ENCODE data around the gene WDR75. TPM values are rescaled to one million over a fixed set of nuclear protein-coding genes. Genes with fewer than 3 reads are reported as not detected.

The WDR75 gene
- total RNA-seq, 3 donors from 2014 or later (not counting 1 experiment from before 2014, with no cell fraction given) = 31.4 to 38.5 (median 32.3) TPM

DNA sequence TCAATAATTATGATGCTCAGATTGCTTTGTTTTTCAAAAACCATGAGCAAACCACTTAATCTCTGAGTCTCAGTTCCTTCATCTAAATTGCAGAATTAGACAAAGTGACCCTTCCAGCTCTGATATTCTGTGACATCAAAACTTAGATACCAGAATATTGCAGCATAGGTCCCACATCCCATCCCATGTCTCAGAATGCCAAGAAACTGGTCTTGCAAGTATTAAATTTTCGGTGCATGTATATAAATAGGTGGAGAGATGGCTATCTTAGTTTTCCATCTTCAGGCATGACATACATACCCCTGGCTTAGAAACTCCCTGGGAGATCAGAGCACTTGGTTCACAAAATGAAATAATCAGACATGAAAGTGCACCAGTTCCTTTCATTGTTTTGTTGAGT is 39.8 kb downstream of the WDR75 start:
- intact Hi-C loops (cut with micrococcal nuclease) = no loop called here
- WGBS (ENCODE audit: insufficient coverage) = no CpG with 5 or more reads among the region's 1 CpG
- Histone ChIP-seq H3K27ac (ENCODE audit: low read length) (no peak overlapping the region), H3K9me3 (ENCODE audit: control insufficient read depth, insufficient read depth, low read length) (no peaks in the 10 kb centered on the region), H3K27me3 (ENCODE audit: control insufficient read depth, insufficient read depth, low read length) (no peaks in the 10 kb centered on the region), H3K36me3 (ENCODE audit: control insufficient read depth, insufficient read depth, low read length) (peaks cover 2% of the 10 kb centered on the region), H3K4me1 (ENCODE audit: control insufficient read depth, insufficient read depth, low read length) (no peaks in the 10 kb centered on the region), H3K4me3 (ENCODE audit: low read length) (no peak overlapping the region)
- Mint-ChIP-seq H3K4me3 (no peak overlapping the region), H3K27me3 (ENCODE audit: low read depth in 2 of 2) (no peaks in the 10 kb centered on the region), H3K36me3 (no peaks in the 10 kb centered on the region), H3K27ac (no peak overlapping the region), H3K4me1 (no peaks in the 10 kb centered on the region), H3K9me3 (no peaks in the 10 kb centered on the region)
- TF ChIP-seq, protein P1, sequence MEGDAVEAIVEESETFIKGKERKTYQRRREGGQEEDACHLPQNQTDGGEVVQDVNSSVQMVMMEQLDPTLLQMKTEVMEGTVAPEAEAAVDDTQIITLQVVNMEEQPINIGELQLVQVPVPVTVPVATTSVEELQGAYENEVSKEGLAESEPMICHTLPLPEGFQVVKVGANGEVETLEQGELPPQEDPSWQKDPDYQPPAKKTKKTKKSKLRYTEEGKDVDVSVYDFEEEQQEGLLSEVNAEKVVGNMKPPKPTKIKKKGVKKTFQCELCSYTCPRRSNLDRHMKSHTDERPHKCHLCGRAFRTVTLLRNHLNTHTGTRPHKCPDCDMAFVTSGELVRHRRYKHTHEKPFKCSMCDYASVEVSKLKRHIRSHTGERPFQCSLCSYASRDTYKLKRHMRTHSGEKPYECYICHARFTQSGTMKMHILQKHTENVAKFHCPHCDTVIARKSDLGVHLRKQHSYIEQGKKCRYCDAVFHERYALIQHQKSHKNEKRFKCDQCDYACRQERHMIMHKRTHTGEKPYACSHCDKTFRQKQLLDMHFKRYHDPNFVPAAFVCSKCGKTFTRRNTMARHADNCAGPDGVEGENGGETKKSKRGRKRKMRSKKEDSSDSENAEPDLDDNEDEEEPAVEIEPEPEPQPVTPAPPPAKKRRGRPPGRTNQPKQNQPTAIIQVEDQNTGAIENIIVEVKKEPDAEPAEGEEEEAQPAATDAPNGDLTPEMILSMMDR (IDR thresholded peaks at IDR 0.05) = no peak
- no peak for ATAC-seq
- no peak for DNase-seq

DNA sequence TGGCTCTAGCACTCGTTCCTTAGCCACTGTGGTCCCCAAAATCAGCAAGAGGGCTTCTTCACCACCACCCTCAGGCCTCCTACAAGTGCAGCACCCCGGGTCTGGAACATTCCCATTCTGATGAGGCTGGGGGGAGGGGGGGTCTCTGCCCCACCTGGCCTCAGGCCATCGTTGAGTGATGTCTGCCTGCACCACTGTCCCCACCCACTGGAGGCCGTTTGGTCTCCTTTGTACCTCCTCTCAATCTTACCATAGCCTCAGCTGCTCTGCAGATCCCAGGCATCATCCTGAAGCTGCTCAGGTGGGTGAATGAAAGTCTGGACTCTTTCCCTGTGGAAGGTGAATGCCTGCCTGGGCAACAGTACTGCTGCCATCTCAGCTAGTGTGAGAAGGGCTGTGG is 42.3 kb downstream of the WDR75 start:
- Mint-ChIP-seq H3K9me3 (no peaks in the 10 kb centered on the region), H3K27me3 (ENCODE audit: low read depth in 2 of 2) (peaks cover 2 to 17% of the 10 kb centered on the region in 2 donors), H3K4me1 (no peaks in the 10 kb centered on the region), H3K27ac (no peak overlapping the region), H3K36me3 (no peaks in the 10 kb centered on the region), H3K4me3 (no peak overlapping the region)
- no peak overlapping the region for H3K27ac ChIP-seq (ENCODE audit: low read length)
- ATAC-seq (no peak), DNase-seq (no peak)
- no peaks in the 10 kb centered on the region for H3K4me1 ChIP-seq (ENCODE audit: control insufficient read depth, insufficient read depth, low read length)
- H3K4me3 ChIP-seq (ENCODE audit: low read length) = no peak overlapping the region
- no peaks in the 10 kb centered on the region for H3K36me3 ChIP-seq (ENCODE audit: control insufficient read depth, insufficient read depth, low read length)
- intact Hi-C loops (cut with micrococcal nuclease) = no loop called here
- H3K27me3 ChIP-seq (ENCODE audit: control insufficient read depth, insufficient read depth, low read length) = no peaks in the 10 kb centered on the region
- no peaks in the 10 kb centered on the region for H3K9me3 ChIP-seq (ENCODE audit: control insufficient read depth, insufficient read depth, low read length)
- 77% methylated on average over 4 of the region's 4 CpGs for WGBS (ENCODE audit: insufficient coverage)
- TF ChIP-seq, protein P1 (IDR thresholded peaks at IDR 0.05) = no peak

DNA sequence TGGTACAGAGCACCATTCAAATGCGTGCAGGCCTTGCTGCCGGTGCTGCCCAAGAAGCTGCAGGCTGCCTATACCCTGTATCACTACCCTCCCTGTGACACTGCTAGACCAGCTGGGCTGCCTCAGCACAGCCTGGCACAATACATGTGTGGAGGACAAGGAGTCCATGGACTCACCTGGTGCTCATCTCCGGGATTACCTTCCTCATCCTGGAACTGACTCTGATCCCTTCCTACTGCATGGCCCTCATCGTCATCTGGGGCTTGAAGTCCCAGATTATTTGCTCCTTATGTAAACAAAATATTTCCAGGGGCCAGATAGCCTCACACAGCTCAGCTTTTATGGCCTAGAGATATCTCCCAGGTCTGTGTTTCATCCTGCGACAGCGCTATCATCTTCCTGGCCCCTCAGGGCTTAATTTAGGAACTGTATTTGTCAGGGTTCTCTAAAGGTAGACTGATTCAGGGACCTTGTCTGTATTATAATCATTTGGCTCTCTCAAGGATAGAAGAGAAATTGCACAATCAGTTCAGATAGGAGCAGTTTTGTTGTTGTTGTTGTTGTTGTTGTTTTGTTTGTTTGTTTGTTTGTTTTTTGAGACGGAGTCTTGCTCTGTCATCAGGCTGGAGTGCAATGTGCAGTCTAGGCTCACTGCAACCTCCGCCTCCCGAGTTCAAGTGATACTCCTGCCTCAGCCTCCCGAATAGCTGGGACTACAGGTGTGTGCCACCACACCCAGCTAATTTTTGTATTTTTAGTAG is 42.9 kb downstream of the WDR75 start:
- no peak overlapping the region for H3K4me3 ChIP-seq (ENCODE audit: low read length)
- WGBS (ENCODE audit: insufficient coverage) = 95% methylated on average over 9 of the region's 10 CpGs
- H3K9me3 ChIP-seq (ENCODE audit: control insufficient read depth, insufficient read depth, low read length) = no peaks in the 10 kb centered on the region
- no peaks in the 10 kb centered on the region for H3K27me3 ChIP-seq (ENCODE audit: control insufficient read depth, insufficient read depth, low read length)
- intact Hi-C loops (cut with micrococcal nuclease) = no loop called here
- no peaks in the 10 kb centered on the region for H3K36me3 ChIP-seq (ENCODE audit: control insufficient read depth, insufficient read depth, low read length)
- no peaks in the 10 kb centered on the region for H3K4me1 ChIP-seq (ENCODE audit: control insufficient read depth, insufficient read depth, low read length)
- DNase-seq (no peak), ATAC-seq (no peak)
- no peak overlapping the region for H3K27ac ChIP-seq (ENCODE audit: low read length)
- Mint-ChIP-seq H3K9me3 (no peaks in the 10 kb centered on the region), H3K27me3 (ENCODE audit: low read depth in 2 of 2) (peaks cover 2 to 17% of the 10 kb centered on the region in 2 donors), H3K4me3 (no peak overlapping the region), H3K27ac (no peak overlapping the region), H3K36me3 (no peaks in the 10 kb centered on the region), H3K4me1 (no peaks in the 10 kb centered on the region)
- TF ChIP-seq, protein P1 (IDR thresholded peaks at IDR 0.05) = no peak

DNA sequence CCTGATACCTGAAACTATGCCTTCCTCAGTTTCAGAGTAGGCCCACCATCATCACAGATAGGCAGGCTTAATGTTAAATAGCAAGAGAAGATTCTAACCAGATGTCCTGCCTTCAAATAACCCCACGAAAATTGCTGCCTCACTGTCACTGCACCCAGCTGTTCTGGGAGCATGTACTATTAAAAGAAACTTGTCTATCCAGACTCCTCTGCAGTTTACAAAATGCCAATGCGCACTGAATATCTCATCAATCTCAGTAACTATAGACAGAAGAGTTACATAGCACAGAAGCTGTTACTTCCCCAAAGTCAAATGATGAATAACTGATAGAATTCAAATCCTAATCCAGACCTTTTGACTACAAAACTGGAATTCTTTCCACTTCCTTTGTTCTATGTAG is 43.9 kb downstream of the WDR75 start:
- Mint-ChIP-seq H3K36me3 (no peaks in the 10 kb centered on the region), H3K27me3 (ENCODE audit: low read depth in 2 of 2) (peaks cover 2 to 17% of the 10 kb centered on the region in 2 donors), H3K4me1 (no peaks in the 10 kb centered on the region), H3K4me3 (no peak overlapping the region), H3K27ac (no peak overlapping the region), H3K9me3 (no peaks in the 10 kb centered on the region)
- intact Hi-C loops (cut with micrococcal nuclease) = no loop called here
- no peaks in the 10 kb centered on the region for H3K27me3 ChIP-seq (ENCODE audit: control insufficient read depth, insufficient read depth, low read length)
- DNase-seq (no peak), ATAC-seq (no peak)
- no peaks in the 10 kb centered on the region for H3K9me3 ChIP-seq (ENCODE audit: control insufficient read depth, insufficient read depth, low read length)
- WGBS (ENCODE audit: insufficient coverage) = 63% methylated on average over 2 of the region's 2 CpGs
- H3K4me3 ChIP-seq (ENCODE audit: low read length) = no peak overlapping the region
- no peaks in the 10 kb centered on the region for H3K4me1 ChIP-seq (ENCODE audit: control insufficient read depth, insufficient read depth, low read length)
- TF ChIP-seq, protein P1 (IDR thresholded peaks at IDR 0.05) = no peak
- H3K36me3 ChIP-seq (ENCODE audit: control insufficient read depth, insufficient read depth, low read length) = no peaks in the 10 kb centered on the region
- no peak overlapping the region for H3K27ac ChIP-seq (ENCODE audit: low read length)
